KOPT-K1 (cell line): ENCODE results near the gene KIF6.
"Not testable (repeated sequence)": the region's sequence is repeated elsewhere in the genome, so short reads cannot be mapped to it uniquely, and the experiment has no call there.

Source experiments
- H3K27ac ChIP-seq: fragments of 200-600 bp; sonication (generic); 2 replicates; pipeline ENCODE4 v1.5.1; 2016; ENCODE audit warnings: antibody characterized with exemption, mild to moderate bottlenecking, low read depth, low read length; ENCODE audit not compliant: poor library complexity, severe bottlenecking
- H3K36me3 ChIP-seq: fragments of 200-600 bp; sonication (generic); 2 replicates; pipeline ENCODE4 v1.5.1; 2017; ENCODE audit warnings: antibody characterized with exemption, mild to moderate bottlenecking, low read length, moderate library complexity; ENCODE audit not compliant: insufficient read depth
- H3K9me3 ChIP-seq: fragments of 200-600 bp; sonication (generic); 2 replicates; pipeline ENCODE4 v1.5.1; 2017; ENCODE audit warnings: antibody characterized with exemption, low read length, mild to moderate bottlenecking; ENCODE audit not compliant: insufficient read depth, poor library complexity, severe bottlenecking

The KIF6 gene

DNA sequence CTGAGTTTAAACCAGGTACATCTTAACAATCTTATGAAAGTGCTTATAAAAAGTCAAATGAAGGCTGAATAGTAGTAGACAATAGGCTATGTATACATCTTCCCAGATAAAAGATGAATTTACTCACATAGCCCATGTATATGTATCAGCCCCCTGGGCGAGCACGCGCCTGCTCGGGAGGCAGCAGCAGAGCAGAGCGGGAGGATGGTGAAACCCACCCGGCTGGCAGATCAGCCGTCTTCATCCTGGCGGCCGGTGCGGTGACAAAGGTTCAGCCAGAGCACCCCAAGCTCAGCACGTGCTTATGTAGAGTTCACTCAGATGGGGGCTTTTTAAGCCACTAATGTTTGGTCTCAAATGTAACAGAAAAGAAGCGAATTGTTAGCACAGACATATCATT is 184.8 kb downstream of the KIF6 start:
- Histone ChIP-seq H3K36me3 (no peaks in the 10 kb centered on the region), H3K27ac (no peak overlapping the region), H3K9me3 (no peaks in the 10 kb centered on the region)

DNA sequence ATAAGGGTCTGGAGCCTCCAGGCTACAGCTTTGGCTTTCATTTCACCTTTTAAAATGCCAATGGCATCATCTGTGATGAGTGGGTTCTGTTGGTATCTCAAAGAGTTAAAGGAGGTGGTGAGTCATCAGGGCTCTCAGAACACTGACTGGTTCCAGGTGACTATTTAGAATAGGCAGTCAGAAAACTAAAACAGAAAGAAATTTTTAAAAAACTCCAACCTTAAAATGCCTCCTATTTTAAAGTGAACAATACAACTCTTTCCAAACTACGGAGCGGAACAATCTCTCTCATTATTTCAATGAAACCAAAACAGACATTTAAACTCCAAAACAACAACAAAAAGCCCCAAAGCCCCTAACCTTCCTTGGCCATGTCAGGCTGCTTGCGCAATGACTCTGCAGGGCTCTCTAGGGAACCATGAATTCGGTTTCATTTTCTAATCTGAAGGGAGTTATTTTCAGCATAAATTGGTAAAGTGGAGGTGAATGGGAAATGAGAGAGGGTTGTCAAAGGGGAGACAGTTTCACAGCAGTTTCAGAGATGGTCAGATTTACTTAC is 194.9 kb downstream of the KIF6 start:
- no peak overlapping the region for H3K27ac ChIP-seq
- H3K36me3 ChIP-seq = no peaks in the 10 kb centered on the region

DNA sequence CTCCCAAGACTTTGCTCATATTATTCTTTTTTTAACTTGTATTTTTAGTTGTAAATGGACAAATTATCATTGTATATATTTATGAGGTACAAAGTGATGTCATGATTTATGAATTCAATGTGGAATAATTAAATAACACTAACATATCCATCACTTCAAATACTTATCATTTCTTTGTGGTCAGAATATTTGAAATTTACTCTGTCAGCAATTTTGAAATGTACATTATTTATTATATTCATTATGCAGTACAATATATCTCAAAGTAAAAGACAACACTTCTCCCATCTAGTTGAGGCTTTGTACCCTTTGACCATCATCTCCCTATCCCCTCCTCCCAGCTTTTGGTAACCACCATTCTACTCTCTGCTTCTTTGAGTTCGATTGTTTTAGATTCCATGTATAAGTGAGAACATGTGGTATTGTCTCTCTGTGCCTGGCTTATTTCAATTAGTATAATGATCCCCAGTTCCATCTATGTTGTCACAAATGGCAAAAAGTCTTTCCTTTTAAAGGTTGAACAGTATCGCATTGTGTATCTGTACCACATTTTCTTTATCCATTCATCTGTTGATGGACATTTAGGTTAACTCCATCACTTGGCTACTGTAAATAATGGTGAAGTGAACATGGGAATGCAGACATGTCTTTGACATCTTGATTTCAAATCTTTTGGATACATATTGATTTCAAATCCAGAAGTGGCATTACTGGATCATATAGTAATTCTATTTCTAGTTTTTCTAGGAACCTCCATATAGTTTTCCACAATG is 197.2 kb downstream of the KIF6 start:
- peaks cover 7% of the 10 kb centered on the region for H3K9me3 ChIP-seq
- H3K36me3 ChIP-seq = no peaks in the 10 kb centered on the region
- no peak overlapping the region for H3K27ac ChIP-seq

More for the DNA sequence above, 194.9 kb downstream of the KIF6 start:
- peaks cover 7% of the 10 kb centered on the region for H3K9me3 ChIP-seq

DNA sequence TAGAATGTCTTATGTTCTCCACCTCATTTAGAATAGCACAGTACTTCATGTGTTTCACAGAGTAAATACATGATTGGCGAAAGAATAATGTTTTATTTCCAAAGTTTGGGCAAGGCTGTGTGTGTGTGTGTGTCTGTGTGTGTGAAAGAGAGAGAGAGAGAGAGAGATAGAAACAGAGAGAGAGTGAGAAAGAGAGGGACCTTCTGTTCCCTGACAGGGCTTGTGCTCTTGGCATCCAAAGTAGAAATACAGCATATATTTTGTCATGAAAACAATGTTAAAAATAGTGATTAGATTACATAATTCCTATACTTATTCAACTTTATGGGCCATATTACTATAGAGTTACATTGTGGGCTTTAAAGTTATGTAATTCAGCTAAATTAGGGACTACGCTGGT is 201.2 kb downstream of the KIF6 start:
- no peaks in the 10 kb centered on the region for H3K9me3 ChIP-seq
- H3K36me3 ChIP-seq = no peaks in the 10 kb centered on the region
- no peak overlapping the region for H3K27ac ChIP-seq

DNA sequence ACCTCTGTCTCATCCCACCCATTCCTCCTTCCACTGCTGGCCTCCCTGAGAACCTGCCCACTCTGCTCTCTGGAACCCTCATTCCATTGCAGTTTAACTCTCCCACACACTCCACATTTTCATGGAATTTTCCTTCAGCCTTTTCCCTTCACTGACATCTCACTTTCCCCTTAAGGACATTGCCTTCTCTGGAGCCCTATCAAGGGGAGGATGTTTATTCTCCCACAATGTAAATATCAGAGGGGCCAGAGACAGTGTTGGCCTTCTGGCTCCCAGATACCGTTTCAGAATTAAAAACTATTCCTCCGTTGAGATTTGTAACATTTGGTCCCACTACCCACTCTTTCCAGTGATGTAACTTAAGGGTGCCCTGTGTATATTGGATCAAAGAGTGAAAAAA is 203.2 kb downstream of the KIF6 start:
- Histone ChIP-seq H3K9me3 (no peaks in the 10 kb centered on the region), H3K27ac (no peak overlapping the region), H3K36me3 (no peaks in the 10 kb centered on the region)

DNA sequence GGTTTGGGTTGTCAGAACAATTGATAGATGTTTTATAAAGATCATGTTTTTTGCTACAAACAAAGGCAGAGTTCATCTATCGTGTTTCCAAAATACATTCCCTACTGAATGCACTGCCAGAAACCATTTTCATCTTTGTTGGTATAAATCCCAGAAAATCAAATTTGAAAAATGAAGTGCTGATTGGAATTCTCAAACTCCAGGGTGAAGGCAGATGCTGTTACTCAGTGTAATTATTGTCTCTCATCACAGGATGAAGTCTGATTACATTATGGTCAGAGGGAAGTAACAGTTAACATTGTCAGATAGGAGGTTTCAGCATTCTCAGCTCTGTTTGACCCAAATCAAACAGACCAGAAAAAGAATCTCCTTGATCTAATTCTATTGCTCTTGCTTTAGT is 204.3 kb downstream of the KIF6 start:
- no peaks in the 10 kb centered on the region for H3K9me3 ChIP-seq
- no peaks in the 10 kb centered on the region for H3K36me3 ChIP-seq
- no peak overlapping the region for H3K27ac ChIP-seq

DNA sequence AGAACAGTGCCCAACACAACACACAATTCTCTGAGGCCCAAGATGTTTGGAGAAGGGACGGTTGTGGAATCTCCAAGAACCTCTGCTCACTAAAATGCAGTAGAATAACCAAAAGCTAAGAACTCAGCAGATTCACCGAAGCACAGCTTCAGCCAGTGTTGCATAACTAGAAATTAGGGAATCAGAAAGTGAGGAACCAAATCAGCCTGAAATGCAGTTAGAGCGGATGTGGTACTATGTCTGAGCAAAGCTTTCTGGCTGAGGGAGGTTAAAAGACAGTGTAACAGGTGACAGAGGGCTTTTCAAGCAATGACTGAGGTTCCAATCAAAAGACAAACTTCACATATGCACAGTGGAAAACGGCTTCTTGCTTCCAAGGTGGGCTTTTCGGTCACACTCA is 204.8 kb downstream of the KIF6 start:
- H3K27ac ChIP-seq = no peak overlapping the region
- H3K9me3 ChIP-seq = no peaks in the 10 kb centered on the region
- no peaks in the 10 kb centered on the region for H3K36me3 ChIP-seq

DNA sequence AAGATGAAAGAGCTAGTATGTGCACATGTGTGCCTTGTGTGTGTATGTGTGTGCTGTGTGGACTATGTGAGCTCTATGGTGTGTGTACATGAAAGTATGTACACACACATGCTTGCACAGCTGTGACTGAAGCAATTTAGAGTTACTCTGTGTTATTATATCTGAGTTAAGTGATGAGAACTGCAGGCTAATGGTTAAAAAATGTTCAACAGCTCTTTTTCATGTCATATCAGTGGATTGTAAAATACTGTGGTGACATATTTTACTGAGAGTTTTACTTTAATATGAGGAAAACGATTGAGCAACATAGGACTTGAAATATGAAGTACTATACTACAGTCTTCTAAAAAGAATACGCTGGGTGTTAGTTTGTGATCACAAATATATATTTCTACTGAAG is 207.0 kb downstream of the KIF6 start:
- H3K36me3 ChIP-seq = no peaks in the 10 kb centered on the region
- no peaks in the 10 kb centered on the region for H3K9me3 ChIP-seq
- no peak overlapping the region for H3K27ac ChIP-seq

DNA sequence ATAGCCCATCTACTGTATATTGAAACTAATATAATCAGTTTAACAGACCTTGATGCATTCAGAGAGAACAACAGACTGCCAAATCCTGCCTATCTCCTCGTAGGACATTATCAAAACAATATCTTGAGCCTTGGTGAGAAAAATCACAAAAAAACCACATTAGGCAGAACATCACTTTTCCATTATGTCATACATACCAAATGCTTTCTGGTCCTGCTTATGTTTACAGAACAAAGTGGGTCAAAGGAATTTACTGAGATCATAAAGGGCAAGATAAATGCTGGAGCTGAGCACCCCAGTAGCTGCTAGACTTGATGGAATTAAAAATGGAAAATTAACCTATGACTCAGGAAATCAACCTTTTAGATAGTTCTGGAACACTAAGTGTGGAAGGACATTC is 207.5 kb downstream of the KIF6 start:
- no peaks in the 10 kb centered on the region for H3K9me3 ChIP-seq
- no peak overlapping the region for H3K27ac ChIP-seq
- H3K36me3 ChIP-seq = no peaks in the 10 kb centered on the region

DNA sequence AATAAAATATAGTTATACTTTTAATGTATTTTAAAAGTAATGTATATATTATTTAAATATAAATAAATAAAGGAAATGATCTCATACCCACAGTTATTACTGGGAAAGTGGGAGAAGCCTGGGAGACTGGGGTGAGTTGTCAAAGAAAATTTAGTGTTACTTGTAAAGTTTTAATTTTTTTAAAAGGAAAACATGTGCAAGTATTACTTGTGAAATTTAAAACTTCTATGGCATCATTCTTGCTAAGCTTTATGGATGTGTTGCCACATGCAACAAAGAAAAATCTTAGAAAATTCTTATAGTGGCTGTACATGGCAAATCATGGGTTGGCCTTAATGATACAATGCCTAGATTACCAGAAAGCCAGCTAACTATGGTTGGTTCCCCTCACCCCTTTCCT is 208.7 kb downstream of the KIF6 start:
- no peak overlapping the region for H3K27ac ChIP-seq
- H3K9me3 ChIP-seq = no peaks in the 10 kb centered on the region
- H3K36me3 ChIP-seq = no peaks in the 10 kb centered on the region

DNA sequence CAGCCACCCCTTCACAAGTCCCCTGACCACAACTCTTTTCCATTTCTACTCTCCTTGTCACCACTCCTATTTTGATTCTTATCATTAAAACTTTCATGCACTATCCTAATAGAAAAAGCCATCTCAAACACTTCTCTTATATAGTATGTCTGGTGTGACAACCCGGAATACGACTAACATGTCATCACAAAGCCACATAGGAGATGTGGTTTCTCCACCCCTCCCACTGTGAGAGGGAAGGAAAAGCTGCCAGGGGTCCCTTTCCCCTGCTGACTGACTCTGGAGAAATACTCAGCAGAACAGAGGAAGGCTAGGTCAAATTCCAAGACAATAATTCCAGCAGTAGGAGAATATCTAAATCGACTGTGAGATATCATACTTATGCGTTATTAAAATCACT is 209.7 kb downstream of the KIF6 start:
- no peak overlapping the region for H3K27ac ChIP-seq
- no peaks in the 10 kb centered on the region for H3K36me3 ChIP-seq
- no peaks in the 10 kb centered on the region for H3K9me3 ChIP-seq

DNA sequence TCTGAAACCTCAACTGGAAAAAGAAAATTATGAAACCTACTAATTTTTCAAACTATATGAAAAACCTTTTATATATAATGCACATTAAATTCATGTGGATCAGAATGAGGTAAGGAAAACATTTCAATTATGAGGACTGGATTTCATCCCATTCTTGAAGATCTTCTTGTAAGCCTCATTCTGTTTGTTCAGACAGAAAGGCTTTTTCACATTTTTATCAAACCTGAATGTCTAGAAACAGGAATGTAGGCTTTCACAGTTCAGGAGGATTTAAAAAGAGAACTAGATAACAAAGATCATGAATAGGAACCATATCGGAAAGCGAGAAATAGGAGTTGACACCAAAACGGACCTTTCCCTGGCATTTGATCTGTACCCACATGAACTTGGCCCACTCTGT is 210.2 kb downstream of the KIF6 start:
- no peaks in the 10 kb centered on the region for H3K9me3 ChIP-seq
- no peaks in the 10 kb centered on the region for H3K36me3 ChIP-seq
- no peak overlapping the region for H3K27ac ChIP-seq

DNA sequence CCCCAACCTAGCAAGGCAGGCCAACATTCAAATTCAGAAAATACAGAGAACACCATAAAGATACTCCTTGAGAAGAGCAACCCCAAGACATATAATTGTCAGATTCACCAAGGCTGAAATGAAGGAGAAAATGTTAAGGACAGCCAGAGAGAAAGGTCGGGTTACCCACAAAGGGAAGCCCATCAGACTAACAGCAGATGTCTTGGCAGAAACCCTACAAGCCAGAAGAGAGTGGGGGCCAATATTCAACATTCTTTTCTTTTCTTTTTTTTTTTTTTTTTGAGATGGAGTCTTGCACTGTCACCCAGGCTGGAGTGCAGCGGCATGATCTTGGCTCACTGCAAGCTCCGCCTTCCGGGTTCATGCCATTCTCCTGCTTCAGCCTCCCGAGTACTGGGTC is 215.4 kb downstream of the KIF6 start:
- H3K36me3 ChIP-seq, H3K9me3 ChIP-seq, H3K27ac ChIP-seq: not testable (repeated sequence)

DNA sequence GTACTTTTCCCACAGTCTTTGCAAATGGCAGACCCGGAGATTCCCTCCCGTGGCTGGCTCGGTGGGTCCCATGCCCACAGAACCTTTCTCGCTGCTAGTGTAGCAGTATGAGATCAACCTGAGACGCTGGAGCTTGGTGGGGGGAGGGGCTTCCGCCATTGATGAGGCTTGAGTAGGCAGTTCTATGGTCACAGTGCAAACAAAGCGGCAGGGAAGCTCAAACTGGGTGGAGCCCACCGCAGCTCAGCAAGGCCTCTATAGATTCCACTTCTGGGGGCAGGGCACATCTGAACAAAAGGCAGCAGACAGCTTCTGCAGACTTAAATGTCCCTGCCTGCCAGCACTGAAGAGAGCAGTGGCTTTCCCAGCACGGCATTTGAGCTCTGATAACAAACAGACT is 216.7 kb downstream of the KIF6 start:
- Histone ChIP-seq H3K27ac (no peak overlapping the region), H3K9me3 (no peaks in the 10 kb centered on the region), H3K36me3 (no peaks in the 10 kb centered on the region)

DNA sequence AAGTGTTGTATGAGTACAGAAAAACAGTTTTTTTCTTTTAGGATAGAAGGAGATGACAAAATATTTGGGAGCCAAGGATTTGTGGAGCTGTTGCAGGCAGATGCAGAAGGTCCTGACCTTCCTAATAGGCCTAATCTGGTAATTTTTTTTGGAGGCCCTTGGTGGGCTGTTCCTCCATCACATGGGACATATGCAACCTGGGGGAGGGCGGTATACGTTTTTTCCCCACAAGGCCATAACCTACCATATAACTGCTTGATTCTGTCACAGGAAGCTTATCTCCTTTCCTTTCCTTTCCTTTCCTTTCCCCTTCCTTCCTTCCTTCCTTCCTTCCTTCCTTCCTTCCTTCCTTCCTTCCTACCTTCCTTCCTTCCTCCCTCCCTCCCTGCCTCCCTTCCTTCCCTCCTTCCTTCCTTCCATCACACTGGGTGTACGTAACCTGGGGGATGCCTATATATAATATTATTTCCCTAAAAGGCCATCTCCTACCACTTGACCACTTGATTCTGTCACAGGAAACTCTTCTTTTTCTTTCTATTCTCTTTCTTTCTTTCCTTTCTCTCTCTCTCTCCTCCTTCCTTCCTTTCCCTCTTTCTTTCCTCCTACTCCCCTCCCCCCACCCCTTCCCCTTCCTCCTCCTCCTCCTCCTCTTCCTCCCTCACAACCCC is 217.7 kb downstream of the KIF6 start:
- peaks cover 5% of the 10 kb centered on the region for H3K9me3 ChIP-seq
- no peaks in the 10 kb centered on the region for H3K36me3 ChIP-seq
- no peak overlapping the region for H3K27ac ChIP-seq
